Measurements from ENCODE around the gene HS1BP3. TPM values are rescaled to one million over a fixed set of nuclear protein-coding genes. Genes with fewer than 3 reads are reported as not detected.

The HS1BP3 gene
- total and polyA plus RNA-seq, 2 donors = 7.2 to 17.4 TPM

- Histone ChIP-seq H3K27ac (ENCODE audit: low read depth in 1 of 2, low read length in 1 of 2) (no peak overlapping the region), H3K4me3 (ENCODE audit: low read length in 2 of 2) (no peak overlapping the region), H3K27me3 (ENCODE audit: control insufficient read depth in 2 of 2, insufficient read depth in 1 of 2, low read length in 1 of 2) (peaks cover 51 to 78% of the 10 kb centered on the region in 2 donors), H3K9me3 (ENCODE audit: control insufficient read depth in 2 of 2, insufficient read depth in 1 of 2, low read length in 1 of 2) (no peaks in the 10 kb centered on the region), H3K36me3 (ENCODE audit: control insufficient read depth in 2 of 2, insufficient read depth in 2 of 2, low read length in 1 of 2) (no peaks in the 10 kb centered on the region), H3K4me1 (ENCODE audit: control insufficient read depth in 2 of 2, insufficient read depth in 2 of 2, low read length in 2 of 2) (peaks cover 0 to under 1% of the 10 kb centered on the region in 2 donors)
- DNase-seq (ENCODE audit: low read depth in 6 of 9, low spot score in 9 of 9) = peak; percentile 30 to 78 (median 58)
- 44% methylated on average over 11 of the region's 11 CpGs for WGBS
Observed at GRCh38 chr2:20661421-20662307, 10.8 kb upstream of the HS1BP3 start.

DNA sequence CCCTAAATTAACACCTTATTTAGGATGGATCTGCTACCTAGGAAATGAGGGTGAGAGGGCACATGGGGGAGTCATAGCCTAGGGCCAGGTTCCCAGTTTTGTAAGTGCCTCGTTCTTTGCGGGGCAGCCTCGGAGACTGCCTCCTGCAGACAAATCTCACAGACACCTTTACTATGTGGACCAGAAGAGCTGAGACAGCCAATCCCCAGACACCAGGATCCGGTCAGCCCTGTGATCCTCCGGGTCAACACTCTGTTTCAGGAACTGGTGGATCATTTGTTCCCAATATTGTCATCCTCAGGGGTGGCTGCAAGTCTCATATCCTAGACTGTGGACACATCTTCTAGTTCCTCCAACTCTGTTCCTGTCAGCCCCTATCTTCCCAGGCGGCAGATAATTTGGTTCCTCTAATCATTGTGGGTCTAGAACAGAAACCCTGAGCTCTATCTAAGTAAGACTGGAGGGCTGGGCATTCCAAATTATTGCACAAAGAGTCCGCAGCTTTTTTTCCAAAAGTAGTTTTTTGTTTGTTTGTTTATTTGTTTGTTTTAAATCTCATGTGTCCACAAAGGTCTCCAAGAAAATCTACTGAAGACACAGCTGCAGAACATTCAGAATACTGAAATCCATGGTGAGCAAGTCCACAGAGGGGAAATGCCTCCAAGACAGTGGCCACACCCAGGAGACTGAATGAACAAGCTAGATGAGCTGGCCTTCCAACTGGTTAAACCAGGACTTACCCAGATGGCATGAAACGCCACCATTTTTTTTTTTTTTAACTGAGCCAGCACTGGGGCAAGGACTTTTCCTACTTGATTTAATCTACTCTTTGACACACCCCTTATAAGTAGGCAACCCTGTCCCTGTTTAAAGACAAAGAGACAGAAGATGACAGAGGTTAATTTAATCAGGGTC is 9.9 kb upstream of the HS1BP3 start:
- DNase-seq (ENCODE audit: low read depth in 6 of 9, low spot score in 9 of 9) = no peak
- H3K4me1 ChIP-seq (ENCODE audit: control insufficient read depth in 2 of 2, insufficient read depth in 2 of 2, low read length in 2 of 2) = no peaks in the 10 kb centered on the region
- 71% methylated on average over 8 of the region's 8 CpGs for WGBS
- no peak overlapping the region for H3K4me3 ChIP-seq (ENCODE audit: low read length in 2 of 2)
- H3K27me3 ChIP-seq (ENCODE audit: control insufficient read depth in 2 of 2, insufficient read depth in 1 of 2, low read length in 1 of 2) = peaks cover 42 to 73% of the 10 kb centered on the region in 2 donors
- no peaks in the 10 kb centered on the region for H3K36me3 ChIP-seq (ENCODE audit: control insufficient read depth in 2 of 2, insufficient read depth in 2 of 2, low read length in 1 of 2)
- no peak overlapping the region for H3K27ac ChIP-seq (ENCODE audit: low read depth in 1 of 2, low read length in 1 of 2)
- H3K9me3 ChIP-seq (ENCODE audit: control insufficient read depth in 2 of 2, insufficient read depth in 1 of 2, low read length in 1 of 2) = no peaks in the 10 kb centered on the region

DNA sequence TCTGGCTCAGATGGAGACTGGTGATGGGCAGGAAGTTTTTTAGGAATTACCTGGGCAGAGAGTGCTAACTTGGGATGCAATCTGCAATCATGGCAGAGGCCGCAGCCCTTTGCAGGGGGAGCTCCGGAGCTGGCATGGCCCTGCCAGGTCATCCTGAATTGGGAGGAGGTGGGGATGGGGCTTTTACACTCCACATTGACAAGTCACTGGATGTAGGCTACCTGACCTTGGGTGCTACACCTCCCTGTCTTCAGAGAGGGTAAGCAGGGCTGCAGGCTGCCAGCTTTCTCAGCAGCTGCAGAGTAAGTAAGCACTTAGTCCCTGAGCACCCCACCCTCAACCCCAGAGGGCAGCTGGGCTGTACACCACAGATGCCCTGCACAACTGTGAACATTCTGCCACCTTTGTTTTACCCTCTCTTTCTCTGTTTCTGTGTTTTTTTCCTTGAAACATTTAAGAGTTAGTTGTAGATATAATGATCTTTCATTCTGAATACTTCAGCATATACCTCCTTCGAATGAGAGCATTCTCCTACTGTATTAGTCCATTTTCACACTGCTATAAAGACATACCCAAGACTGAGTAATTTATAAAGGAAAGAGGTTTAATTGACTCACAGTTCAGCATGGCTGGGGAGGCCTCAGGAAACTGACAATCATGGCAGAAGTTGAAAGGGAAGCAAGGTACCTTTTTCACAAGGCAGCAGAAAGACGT is 6.8 kb upstream of the HS1BP3 start:
- Histone ChIP-seq H3K9me3 (ENCODE audit: control insufficient read depth in 2 of 2, insufficient read depth in 1 of 2, low read length in 1 of 2) (no peaks in the 10 kb centered on the region), H3K4me3 (ENCODE audit: low read length in 2 of 2) (no peak overlapping the region), H3K27me3 (ENCODE audit: control insufficient read depth in 2 of 2, insufficient read depth in 1 of 2, low read length in 1 of 2) (peaks cover 13 to 45% of the 10 kb centered on the region in 2 donors), H3K27ac (ENCODE audit: low read depth in 1 of 2, low read length in 1 of 2) (no peak overlapping the region), H3K36me3 (ENCODE audit: control insufficient read depth in 2 of 2, insufficient read depth in 2 of 2, low read length in 1 of 2) (no peaks in the 10 kb centered on the region), H3K4me1 (ENCODE audit: control insufficient read depth in 2 of 2, insufficient read depth in 2 of 2, low read length in 2 of 2) (no peaks in the 10 kb centered on the region)
- 88% methylated on average over 4 of the region's 4 CpGs for WGBS
- no peak for DNase-seq (ENCODE audit: low read depth in 6 of 9, low spot score in 9 of 9)

- Histone ChIP-seq H3K36me3 (ENCODE audit: control insufficient read depth in 2 of 2, insufficient read depth in 2 of 2, low read length in 1 of 2) (no peaks in the 10 kb centered on the region), H3K27me3 (ENCODE audit: control insufficient read depth in 2 of 2, insufficient read depth in 1 of 2, low read length in 1 of 2) (peaks cover 10 to 34% of the 10 kb centered on the region in 2 donors), H3K9me3 (ENCODE audit: control insufficient read depth in 2 of 2, insufficient read depth in 1 of 2, low read length in 1 of 2) (no peaks in the 10 kb centered on the region), H3K4me1 (ENCODE audit: control insufficient read depth in 2 of 2, insufficient read depth in 2 of 2, low read length in 2 of 2) (peaks cover 2 to 3% of the 10 kb centered on the region in 2 donors), H3K27ac (ENCODE audit: low read depth in 1 of 2, low read length in 1 of 2) (no peak overlapping the region), H3K4me3 (ENCODE audit: low read length in 2 of 2) (no peak overlapping the region)
- DNase-seq (ENCODE audit: low read depth in 6 of 9, low spot score in 9 of 9) = no peak
- WGBS = 95% methylated on average over 7 of the region's 7 CpGs
Observed at GRCh38 chr2:20656561-20656960, 5.7 kb upstream of the HS1BP3 start.

- H3K4me3 ChIP-seq (ENCODE audit: low read length in 2 of 2) = no peak overlapping the region
- no peaks in the 10 kb centered on the region for H3K9me3 ChIP-seq (ENCODE audit: control insufficient read depth in 2 of 2, insufficient read depth in 1 of 2, low read length in 1 of 2)
- no peak for DNase-seq (ENCODE audit: low read depth in 6 of 9, low spot score in 9 of 9)
- 97% methylated on average over 2 of the region's 2 CpGs for WGBS
- peaks cover 0 to 29% of the 10 kb centered on the region in 2 donors for H3K27me3 ChIP-seq (ENCODE audit: control insufficient read depth in 2 of 2, insufficient read depth in 1 of 2, low read length in 1 of 2)
- no peak overlapping the region for H3K27ac ChIP-seq (ENCODE audit: low read depth in 1 of 2, low read length in 1 of 2)
- peaks cover 9 to 16% of the 10 kb centered on the region in 2 donors for H3K4me1 ChIP-seq (ENCODE audit: control insufficient read depth in 2 of 2, insufficient read depth in 2 of 2, low read length in 2 of 2)
- H3K36me3 ChIP-seq (ENCODE audit: control insufficient read depth in 2 of 2, insufficient read depth in 2 of 2, low read length in 1 of 2) = no peaks in the 10 kb centered on the region
Observed at GRCh38 chr2:20654535-20654813, 3.6 kb upstream of the HS1BP3 start.

- H3K4me1 ChIP-seq (ENCODE audit: control insufficient read depth in 2 of 2, insufficient read depth in 2 of 2, low read length in 2 of 2) = peaks cover 9 to 16% of the 10 kb centered on the region in 2 donors
- WGBS = 95% methylated on average over 7 of the region's 7 CpGs
- no peak overlapping the region for H3K4me3 ChIP-seq (ENCODE audit: low read length in 2 of 2)
- H3K27ac ChIP-seq (ENCODE audit: low read depth in 1 of 2, low read length in 1 of 2) = no peak overlapping the region
- H3K9me3 ChIP-seq (ENCODE audit: control insufficient read depth in 2 of 2, insufficient read depth in 1 of 2, low read length in 1 of 2) = no peaks in the 10 kb centered on the region
- peaks cover 0 to 28% of the 10 kb centered on the region in 2 donors for H3K27me3 ChIP-seq (ENCODE audit: control insufficient read depth in 2 of 2, insufficient read depth in 1 of 2, low read length in 1 of 2)
- no peaks in the 10 kb centered on the region for H3K36me3 ChIP-seq (ENCODE audit: control insufficient read depth in 2 of 2, insufficient read depth in 2 of 2, low read length in 1 of 2)
- DNase-seq (ENCODE audit: low read depth in 6 of 9, low spot score in 9 of 9) = no peak
Observed at GRCh38 chr2:20653695-20654534, 3.0 kb upstream of the HS1BP3 start.

- no peak for DNase-seq (ENCODE audit: low read depth in 6 of 9, low spot score in 9 of 9)
Observed at GRCh38 chr2:20652673-20653575, 2.0 kb upstream of the HS1BP3 start.

More at GRCh38 chr2:20652673-20653575, 2.0 kb upstream of the HS1BP3 start:
- H3K27me3 ChIP-seq (ENCODE audit: control insufficient read depth in 2 of 2, insufficient read depth in 1 of 2, low read length in 1 of 2) = peaks cover 0 to 28% of the 10 kb centered on the region in 2 donors
- peaks cover 9 to 16% of the 10 kb centered on the region in 2 donors for H3K4me1 ChIP-seq (ENCODE audit: control insufficient read depth in 2 of 2, insufficient read depth in 2 of 2, low read length in 2 of 2)
- H3K9me3 ChIP-seq (ENCODE audit: control insufficient read depth in 2 of 2, insufficient read depth in 1 of 2, low read length in 1 of 2) = no peaks in the 10 kb centered on the region
- H3K27ac ChIP-seq (ENCODE audit: low read depth in 1 of 2, low read length in 1 of 2) = no peak overlapping the region
- H3K4me3 ChIP-seq (ENCODE audit: low read length in 2 of 2) = no peak overlapping the region
- 97% methylated on average over 11 of the region's 11 CpGs for WGBS
- no peaks in the 10 kb centered on the region for H3K36me3 ChIP-seq (ENCODE audit: control insufficient read depth in 2 of 2, insufficient read depth in 2 of 2, low read length in 1 of 2)
